Stimulated activated memory B cell treated with anti-CD40 and anti-IgM and Interleukin-4, amounts not matched to agents 10 μg/mL and 1 μg/mL and 100 μg/mL, for 72 hours (primary cell): ENCODE data around the gene HOXD13.

Experiments used
- ATAC-seq: fragments of 150-1000 bp; cut with Tn5 transposase; 2 replicates; pipeline ENCODE4 v1.10.0; 2021
- H3K27ac Mint-ChIP-seq: one replicate; pipeline ENCODE4 v1.8.0; 2022; ENCODE audit warnings: mild to moderate bottlenecking, mixed read lengths
- H3K27me3 Mint-ChIP-seq: one replicate; pipeline ENCODE4 v1.8.0; 2022; ENCODE audit warnings: mixed read lengths
- H3K36me3 Mint-ChIP-seq: one replicate; pipeline ENCODE4 v1.8.0; 2022; ENCODE audit warnings: mixed read lengths
- H3K4me1 Mint-ChIP-seq: one replicate; pipeline ENCODE4 v1.8.0; 2022; ENCODE audit warnings: mixed read lengths
- H3K4me3 Mint-ChIP-seq: one replicate; pipeline ENCODE4 v1.8.0; 2022; ENCODE audit warnings: mild to moderate bottlenecking, moderate library complexity, mixed read lengths
- H3K9me3 Mint-ChIP-seq: one replicate; pipeline ENCODE4 v1.8.0; 2022; ENCODE audit warnings: mixed read lengths

HOXD13 gene

DNA sequence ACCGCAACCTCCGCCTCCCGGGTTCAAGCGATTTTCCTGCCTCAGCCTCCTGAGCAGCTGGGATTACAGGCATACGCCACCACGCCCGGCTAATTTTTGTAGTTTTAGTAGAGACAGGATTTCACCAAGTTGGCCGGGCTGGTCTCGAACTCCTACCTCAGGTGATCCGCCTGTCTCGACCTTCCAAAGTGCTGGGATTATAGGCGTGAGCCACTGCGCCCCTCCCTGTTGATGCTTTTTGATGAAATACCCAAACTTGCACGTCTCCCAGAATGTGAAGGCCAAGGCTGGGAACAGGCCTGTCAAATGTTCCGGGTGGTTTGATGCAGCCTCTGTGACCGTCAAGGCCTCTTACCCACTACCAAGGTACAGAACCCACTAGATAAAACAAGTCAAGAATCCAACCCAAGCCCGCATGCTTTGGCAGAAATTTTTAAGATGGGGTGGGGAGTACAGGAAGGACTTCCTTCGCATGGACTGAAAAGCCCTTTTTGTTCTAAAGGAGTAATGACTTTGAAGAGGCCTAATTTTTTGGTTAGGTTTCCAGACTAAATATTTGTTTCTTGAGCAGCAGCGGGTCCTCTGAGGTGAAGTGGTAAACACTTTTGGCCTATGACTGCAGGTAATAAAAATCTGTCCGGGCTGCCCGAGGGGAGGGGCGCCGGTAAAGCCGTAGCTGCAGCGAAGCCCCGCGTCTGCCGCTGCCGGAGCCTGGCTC lies 5.0 kb upstream of the HOXD13 start:
- peaks cover 96% of the 10 kb centered on the region for H3K27me3 Mint-ChIP-seq
- no peak for ATAC-seq
- H3K9me3 Mint-ChIP-seq, result peaks cover 8% of the 10 kb centered on the region
- no peak overlapping the region for H3K4me3 Mint-ChIP-seq
- H3K4me1 Mint-ChIP-seq, result peaks cover 11% of the 10 kb centered on the region
- no peak overlapping the region for H3K27ac Mint-ChIP-seq
- H3K36me3 Mint-ChIP-seq, result no peaks in the 10 kb centered on the region

DNA sequence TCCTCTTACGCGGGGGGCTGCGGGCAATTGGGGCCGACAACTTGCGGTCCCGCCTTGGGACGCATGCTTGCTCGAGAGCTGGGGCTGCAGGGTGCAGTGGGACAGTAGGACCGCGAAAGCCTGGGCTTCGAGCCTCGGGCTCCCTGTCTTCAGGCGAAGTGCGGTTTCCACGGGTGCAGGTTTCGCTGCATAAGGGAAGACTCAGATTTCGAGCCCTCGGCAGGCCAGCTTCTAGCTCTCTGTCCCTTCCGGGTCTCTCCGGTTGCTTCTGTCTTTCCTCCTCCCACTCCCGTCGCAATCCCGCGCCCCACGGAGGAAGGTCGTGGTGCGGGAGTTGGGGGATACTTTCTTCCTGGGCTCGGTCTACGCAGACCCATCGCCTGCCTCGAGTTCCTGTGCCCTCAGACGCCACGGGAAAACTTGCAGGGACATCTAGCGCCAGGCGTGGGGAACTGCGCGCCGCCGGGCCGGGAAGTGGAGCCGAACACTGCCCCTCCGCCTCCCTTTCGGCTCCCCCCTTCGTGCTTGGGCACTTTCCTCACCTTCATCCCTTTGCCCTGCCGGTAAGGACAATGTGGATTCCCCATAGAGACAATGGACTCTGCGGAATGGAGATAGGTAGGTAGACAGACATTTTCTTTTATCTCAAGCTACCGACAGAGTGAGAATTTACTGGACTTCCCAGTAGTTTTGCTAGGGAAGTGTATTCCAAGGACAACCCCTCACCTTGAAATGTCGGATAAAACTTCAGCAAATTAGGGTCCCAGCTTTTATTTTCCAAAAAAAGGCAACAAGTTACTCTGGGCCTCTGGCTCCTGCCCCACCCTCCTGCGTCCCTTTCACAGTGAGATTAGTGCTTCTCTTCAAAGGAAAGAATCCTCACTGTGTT lies 4.2 kb upstream of the HOXD13 start:
- peak overlapping the region; percentile 49 for H3K4me3 Mint-ChIP-seq
- H3K27me3 Mint-ChIP-seq, result peaks cover 93% of the 10 kb centered on the region
- peaks cover 8% of the 10 kb centered on the region for H3K9me3 Mint-ChIP-seq
- no peak for ATAC-seq
- H3K27ac Mint-ChIP-seq, result no peak overlapping the region
- no peaks in the 10 kb centered on the region for H3K36me3 Mint-ChIP-seq
- peaks cover 11% of the 10 kb centered on the region for H3K4me1 Mint-ChIP-seq

- H3K9me3 Mint-ChIP-seq, result peaks cover 5% of the 10 kb centered on the region
- H3K36me3 Mint-ChIP-seq, result no peaks in the 10 kb centered on the region
- peaks cover 11% of the 10 kb centered on the region for H3K4me1 Mint-ChIP-seq
- H3K4me3 Mint-ChIP-seq, result no peak overlapping the region
- peaks cover 93% of the 10 kb centered on the region for H3K27me3 Mint-ChIP-seq
- H3K27ac Mint-ChIP-seq, result no peak overlapping the region
- ATAC-seq, result no peak
Observed at GRCh38 chr2:176088937-176089842, 3.3 kb upstream of the HOXD13 start.

DNA sequence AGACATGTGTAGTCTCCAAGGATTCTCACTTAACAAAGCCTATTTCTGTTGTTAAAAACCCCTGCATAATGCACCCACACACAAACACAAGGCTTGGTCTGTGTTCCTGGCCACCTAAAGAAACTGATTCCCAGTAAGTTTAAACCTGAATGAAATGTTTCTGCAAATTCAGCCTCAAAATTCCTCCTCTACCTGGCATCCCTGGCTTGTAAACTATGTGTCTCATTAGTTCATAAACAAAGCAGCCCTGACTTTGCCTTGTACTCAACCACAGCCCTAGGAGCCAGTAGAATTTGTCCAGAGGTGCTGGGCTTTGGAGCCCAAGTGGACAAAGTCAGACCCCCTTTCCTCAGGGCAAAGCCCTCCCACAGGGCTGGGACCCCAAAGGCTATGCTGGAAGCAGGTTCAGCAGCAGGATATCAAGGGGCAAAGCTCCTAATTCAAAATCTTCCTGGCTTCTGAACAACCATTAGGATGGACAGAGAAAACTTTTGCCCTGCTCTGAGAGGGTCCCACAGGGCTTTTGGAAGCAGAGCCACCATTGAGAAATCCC lies 2.6 kb upstream of the HOXD13 start:
- ATAC-seq, result no peak
- H3K36me3 Mint-ChIP-seq, result no peaks in the 10 kb centered on the region
- peaks cover 5% of the 10 kb centered on the region for H3K9me3 Mint-ChIP-seq
- H3K27ac Mint-ChIP-seq, result no peak overlapping the region
- peaks cover 93% of the 10 kb centered on the region for H3K27me3 Mint-ChIP-seq
- H3K4me3 Mint-ChIP-seq, result no peak overlapping the region
- peaks cover 11% of the 10 kb centered on the region for H3K4me1 Mint-ChIP-seq

DNA sequence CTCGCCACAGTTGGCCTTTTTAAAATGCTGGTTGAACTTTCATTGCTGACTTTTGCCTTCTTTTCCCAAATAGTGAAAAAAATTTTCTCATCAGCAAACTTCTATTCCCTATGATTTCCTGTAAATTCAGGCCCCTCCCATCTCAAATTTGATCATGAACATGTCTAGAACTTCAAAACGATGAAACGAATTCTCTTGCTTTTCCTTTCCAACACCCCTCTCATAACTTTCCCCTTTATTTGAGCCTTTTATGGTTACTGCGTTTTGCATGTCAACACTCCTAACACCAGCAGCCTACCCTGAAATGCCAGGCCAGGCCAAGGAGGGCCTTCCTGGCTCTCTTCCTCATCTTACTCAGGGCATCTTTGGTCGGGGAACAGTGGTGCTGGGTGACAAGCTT lies 1.7 kb upstream of the HOXD13 start:
- Mint-ChIP-seq H3K4me3 (no peak overlapping the region), H3K36me3 (no peaks in the 10 kb centered on the region), H3K9me3 (peaks cover 3% of the 10 kb centered on the region), H3K27ac (no peak overlapping the region), H3K27me3 (peaks cover 91% of the 10 kb centered on the region), H3K4me1 (peaks cover 11% of the 10 kb centered on the region)
- ATAC-seq, result no peak

GRCh38 chr2:176091329-176092258 lies 927 bp upstream of the HOXD13 start:
- Mint-ChIP-seq H3K4me1 (peaks cover 15% of the 10 kb centered on the region), H3K27ac (no peak overlapping the region), H3K9me3 (peaks cover 3% of the 10 kb centered on the region), H3K4me3 (peak overlapping the region; percentile 9), H3K27me3 (peaks cover 88% of the 10 kb centered on the region), H3K36me3 (no peaks in the 10 kb centered on the region)
- ATAC-seq, result no peak

GRCh38 chr2:176093145-176093897 lies 800 bp downstream of the HOXD13 start:
- no peak overlapping the region for H3K27ac Mint-ChIP-seq
- no peak for ATAC-seq
- H3K4me1 Mint-ChIP-seq, result peaks cover 24% of the 10 kb centered on the region
- H3K4me3 Mint-ChIP-seq, result no peak overlapping the region
- H3K27me3 Mint-ChIP-seq, result peaks cover 88% of the 10 kb centered on the region
- H3K36me3 Mint-ChIP-seq, result no peaks in the 10 kb centered on the region
- no peaks in the 10 kb centered on the region for H3K9me3 Mint-ChIP-seq

GRCh38 chr2:176093898-176094249 lies 1.4 kb downstream of the HOXD13 start:
- Mint-ChIP-seq H3K4me3 (no peak overlapping the region), H3K9me3 (no peaks in the 10 kb centered on the region), H3K27me3 (peaks cover 88% of the 10 kb centered on the region), H3K36me3 (no peaks in the 10 kb centered on the region), H3K27ac (no peak overlapping the region), H3K4me1 (peaks cover 22% of the 10 kb centered on the region)
- no peak for ATAC-seq

- H3K36me3 Mint-ChIP-seq, result no peaks in the 10 kb centered on the region
- H3K9me3 Mint-ChIP-seq, result no peaks in the 10 kb centered on the region
- H3K27ac Mint-ChIP-seq, result no peak overlapping the region
- H3K27me3 Mint-ChIP-seq, result peaks cover 88% of the 10 kb centered on the region
- peaks cover 22% of the 10 kb centered on the region for H3K4me1 Mint-ChIP-seq
- no peak overlapping the region for H3K4me3 Mint-ChIP-seq
- no peak for ATAC-seq
Observed at GRCh38 chr2:176094349-176094748, 1.8 kb downstream of the HOXD13 start.

GRCh38 chr2:176095421-176095820 lies 2.9 kb downstream of the HOXD13 start:
- Mint-ChIP-seq H3K4me1 (peaks cover 22% of the 10 kb centered on the region), H3K27ac (no peak overlapping the region), H3K27me3 (peaks cover 86% of the 10 kb centered on the region), H3K9me3 (no peaks in the 10 kb centered on the region), H3K36me3 (no peaks in the 10 kb centered on the region), H3K4me3 (no peak overlapping the region)
- ATAC-seq, result no peak

DNA sequence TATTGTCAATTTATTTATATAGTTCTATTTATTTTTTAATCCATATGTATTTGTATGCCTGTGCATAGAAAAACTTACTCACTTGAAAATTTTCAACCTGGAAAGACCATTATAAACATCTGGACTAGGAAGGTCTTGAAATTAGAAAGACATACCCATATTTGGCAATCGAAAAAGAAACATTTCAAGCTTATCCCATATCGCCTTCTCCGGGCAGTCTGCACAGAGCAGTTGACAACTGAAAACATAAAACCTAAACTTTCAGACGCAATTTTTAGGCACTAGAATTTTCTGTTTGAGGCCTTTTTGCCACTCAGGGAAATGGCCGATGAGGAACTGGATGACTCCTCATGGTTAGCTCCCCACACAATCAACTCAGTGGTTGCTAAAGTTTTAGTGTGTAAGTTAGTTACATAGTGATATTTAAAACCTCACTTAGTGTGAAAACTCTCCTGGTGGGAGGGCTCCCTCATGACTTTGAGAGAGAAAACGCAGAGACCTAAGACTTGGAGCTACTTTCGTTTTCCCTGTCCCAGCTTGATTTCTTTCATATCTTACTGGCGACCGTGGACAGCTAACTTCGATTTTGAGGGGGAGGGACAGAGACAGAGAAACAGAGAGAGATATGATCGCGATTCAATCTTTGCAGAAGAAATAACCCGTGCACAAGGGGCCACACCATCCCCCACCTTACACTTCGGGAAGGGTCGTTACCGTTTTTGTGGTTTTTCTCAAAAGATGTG lies 3.9 kb downstream of the HOXD13 start:
- peaks cover 87% of the 10 kb centered on the region for H3K27me3 Mint-ChIP-seq
- peaks cover 22% of the 10 kb centered on the region for H3K4me1 Mint-ChIP-seq
- H3K27ac Mint-ChIP-seq, result no peak overlapping the region
- no peaks in the 10 kb centered on the region for H3K9me3 Mint-ChIP-seq
- no peak for ATAC-seq
- H3K36me3 Mint-ChIP-seq, result no peaks in the 10 kb centered on the region
- H3K4me3 Mint-ChIP-seq, result peak overlapping the region; percentile 73

DNA sequence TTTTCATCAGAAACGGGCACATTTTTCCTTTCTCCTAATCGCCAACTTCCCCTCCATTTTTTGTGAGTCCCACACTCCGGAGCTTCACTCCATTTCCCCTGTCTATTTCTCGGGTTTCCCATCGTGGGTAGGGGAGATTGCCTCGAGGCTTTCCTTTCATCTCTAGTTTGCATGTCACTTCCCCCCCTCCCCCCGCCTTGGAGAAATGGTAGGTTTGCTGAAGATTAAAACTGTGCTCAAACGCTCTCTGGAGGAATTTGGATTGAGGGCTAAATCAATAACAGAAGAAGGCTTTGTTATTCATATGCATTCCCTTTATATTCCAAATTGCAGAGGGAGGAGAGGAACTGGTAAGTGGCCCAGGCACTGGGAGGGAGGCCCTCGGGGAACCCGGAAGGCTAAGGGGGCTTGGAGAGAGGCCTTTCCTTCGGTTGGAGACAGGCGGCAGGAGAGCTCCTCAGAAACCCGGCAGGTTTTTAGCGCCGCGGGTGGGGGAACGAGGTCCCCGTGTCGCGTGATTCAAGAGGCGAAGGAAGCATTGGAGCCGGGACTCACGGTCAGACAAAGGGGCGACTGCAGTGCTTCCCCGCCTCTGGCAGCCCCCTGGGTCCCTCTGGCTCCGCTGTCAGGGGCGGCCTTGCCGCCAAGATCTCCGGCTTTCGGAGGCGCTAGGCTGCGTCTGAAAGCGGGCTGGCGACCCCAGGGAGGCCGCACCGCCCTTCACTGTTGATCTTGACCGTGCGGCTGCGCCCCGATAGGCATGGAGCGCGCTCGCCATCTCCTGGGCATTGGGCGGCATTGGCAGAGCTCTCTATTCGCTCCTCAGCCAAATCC lies 4.7 kb downstream of the HOXD13 start:
- H3K27ac Mint-ChIP-seq, result no peak overlapping the region
- H3K9me3 Mint-ChIP-seq, result no peaks in the 10 kb centered on the region
- peak overlapping the region; percentile 73 for H3K4me3 Mint-ChIP-seq
- ATAC-seq, result peak; percentile 61
- peaks cover 17% of the 10 kb centered on the region for H3K4me1 Mint-ChIP-seq
- no peaks in the 10 kb centered on the region for H3K36me3 Mint-ChIP-seq
- peaks cover 87% of the 10 kb centered on the region for H3K27me3 Mint-ChIP-seq
